Superior temporal gyrus (tissue), 1 donor: ENCODE data around the gene ANAPC2.
"Not testable (repeated sequence)": the region's sequence is repeated elsewhere in the genome, so short reads cannot be mapped to it uniquely, and the experiment has no call there.

Experiments used
- DNase-seq: peaks from one replicate; pipeline ENCODE4 v3.0.0-alpha.2; 2016; ENCODE audit errors: extremely low spot score

The ANAPC2 gene

DNA sequence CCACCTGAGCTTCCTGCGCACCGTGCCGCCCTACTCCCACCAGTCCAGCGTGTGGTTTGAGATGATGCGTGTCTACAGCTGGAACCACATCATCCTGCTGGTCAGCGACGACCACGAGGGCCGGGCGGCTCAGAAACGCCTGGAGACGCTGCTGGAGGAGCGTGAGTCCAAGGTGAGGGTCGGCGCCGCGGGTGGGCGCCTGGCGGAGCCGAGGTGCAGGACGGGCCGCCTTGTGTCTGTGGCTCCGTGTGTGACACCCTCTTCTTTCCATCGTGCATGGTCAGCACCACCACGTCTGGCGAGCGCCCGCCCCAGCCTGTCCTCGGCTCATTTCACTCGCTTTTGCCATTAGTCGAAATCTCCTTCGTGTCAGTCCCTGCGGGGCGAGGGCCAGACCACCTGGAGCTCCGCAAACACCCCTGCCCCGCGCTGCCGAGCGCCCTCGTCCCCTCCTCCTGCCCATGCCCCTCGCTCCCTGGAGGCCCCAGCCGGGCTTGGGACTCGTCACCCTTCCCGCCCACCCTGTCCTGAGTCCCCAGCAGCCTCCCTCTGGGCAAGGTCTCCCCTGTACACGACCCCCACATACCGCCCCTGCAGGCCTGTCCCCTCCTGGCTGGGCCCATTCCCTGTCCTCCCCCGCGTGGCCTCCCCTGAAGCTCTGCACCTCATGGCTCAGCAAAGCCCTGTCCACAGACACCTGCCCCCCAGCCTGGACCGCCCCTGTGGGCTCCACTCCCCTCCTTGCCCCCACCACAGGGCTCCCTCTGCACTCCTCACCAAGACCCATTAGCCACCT lies 42.4 kb downstream of the ANAPC2 start:
- no peak for DNase-seq

DNA sequence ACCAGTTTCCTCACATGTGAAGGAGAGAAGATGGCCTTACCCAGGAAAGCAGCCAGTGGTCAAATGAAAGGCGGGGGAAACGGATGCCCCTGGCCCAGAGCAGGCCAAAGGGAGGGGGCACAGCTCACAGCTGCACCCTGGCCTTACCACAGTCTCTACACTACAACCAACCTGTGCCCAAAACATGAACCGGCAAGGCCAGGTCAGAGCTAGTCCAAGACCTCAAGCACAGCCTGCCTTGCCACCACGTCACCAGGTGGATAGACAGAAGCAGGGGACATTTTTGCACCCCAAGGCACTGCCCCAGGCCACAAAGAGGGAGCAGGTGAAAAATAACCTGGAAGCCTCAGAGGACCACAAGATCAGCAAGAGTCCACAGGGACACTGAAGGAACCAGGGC lies 44.9 kb downstream of the ANAPC2 start:
- no peak for DNase-seq

DNA sequence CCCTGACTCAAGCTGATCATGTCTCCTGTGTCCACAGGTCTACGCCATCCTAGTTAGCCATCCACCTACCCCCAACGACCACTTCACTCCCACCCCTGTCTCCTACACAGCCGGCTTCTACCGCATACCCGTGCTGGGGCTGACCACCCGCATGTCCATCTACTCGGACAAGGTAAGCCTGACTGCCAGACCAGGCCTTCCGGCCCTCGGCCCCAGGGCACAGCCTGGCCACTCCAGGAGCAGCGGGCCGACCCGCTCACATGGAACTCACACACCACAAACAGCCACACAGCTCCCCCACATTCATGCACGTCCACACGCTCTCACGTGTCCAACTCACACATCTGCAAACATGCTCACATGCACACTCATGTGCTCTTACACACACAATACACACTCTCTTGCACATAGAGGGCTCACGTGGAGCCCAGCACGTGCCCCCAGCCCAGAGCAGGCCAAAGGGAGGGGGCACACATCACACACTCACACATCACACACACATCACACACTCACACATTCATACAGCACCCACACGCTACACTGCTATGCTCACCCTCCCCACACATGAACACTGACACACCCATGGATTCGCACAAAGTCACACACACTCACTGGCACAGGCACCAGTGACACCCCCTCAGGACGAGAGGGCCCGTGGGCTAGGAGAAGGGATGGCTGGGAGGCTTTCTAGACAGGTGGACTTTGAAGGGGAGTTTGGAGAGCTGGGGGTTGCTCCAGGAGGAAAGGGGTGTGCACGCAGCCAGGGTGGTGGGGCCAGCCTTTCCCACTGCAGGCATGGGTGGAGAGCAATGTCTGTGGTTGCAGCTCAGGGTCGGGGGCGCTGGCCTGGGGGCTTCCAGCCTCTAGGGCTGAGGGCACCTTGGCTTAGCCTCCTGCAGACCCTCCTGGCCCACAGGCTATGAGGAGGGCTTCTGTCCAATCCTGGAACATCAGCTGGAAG lies 46.1 kb downstream of the ANAPC2 start:
- no peak for DNase-seq

DNA sequence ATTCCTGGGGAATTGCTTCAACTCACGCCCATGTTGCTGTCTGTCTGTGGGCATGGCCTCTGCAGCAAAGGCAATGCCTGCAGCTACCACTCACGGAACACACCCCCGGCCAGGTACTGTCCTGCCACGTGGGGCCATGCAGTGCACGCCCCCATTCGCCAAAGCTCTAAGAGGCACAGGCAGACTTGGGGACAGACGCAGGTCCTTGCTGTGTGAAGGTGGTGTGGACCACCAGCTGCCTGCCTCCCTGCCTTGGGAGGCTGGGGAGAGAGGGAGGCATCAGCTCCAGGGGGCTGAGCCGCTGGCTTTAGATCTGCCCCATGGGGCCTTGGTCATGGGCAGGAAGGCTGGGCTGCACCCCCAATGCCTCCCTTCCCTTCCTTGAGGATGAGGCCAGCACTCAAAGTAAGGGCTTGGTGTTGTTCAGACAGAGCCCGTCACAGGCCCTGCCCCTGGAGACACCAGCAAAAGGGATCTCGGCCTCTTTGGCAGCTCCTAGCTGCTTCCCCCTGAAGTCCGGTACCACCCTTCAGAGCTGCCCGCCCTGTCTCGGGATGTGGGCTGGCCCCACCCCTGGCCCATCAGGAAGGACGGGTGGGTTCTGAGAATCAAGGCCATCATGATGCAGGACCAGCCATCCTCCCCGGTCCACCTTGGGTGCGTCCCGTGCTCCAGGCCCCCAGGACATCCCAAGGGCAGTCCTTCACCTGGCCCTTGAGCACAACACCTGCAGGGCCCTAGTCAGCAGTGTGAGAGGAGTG lies 47.1 kb downstream of the ANAPC2 start:
- no peak for DNase-seq

DNA sequence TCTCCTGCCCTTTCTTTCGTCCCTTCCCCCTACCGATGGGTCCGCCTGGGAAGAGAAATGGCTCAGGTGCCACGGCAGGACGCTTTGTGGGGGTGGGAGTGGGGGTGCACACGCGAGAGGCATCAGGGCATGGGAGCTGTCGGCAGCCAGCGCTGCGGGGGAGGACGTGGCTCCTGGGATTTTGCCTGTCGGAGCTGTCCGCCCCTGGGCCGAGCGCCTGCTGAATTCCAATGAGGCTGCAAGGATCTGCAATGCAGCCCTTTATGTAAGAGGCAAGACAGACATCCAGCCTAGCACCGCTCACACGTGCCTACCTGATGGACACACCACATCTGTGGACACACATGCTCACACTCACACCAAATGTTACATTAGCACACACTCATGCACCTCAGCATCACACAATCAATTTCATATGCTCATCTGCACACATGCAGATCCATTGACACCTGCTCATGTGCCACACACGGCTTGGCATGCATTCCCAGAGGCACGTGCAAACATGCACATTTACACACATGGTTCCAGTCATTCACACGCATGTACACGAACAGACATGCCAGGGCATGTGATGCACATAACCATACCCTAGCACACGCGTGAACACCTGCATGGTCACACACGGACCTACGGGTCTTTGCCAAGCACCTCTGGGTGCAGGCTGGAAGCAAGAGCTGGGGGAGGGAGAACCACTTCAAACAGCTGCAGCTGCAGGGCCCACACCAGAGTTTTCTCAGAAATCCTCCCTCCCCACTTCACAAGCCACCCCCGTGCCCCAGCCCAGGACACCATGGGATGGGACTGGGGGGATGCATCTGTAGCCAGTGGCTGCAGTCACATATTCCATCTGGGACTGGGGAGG lies 48.0 kb downstream of the ANAPC2 start:
- DNase-seq = peak; percentile 63

DNA sequence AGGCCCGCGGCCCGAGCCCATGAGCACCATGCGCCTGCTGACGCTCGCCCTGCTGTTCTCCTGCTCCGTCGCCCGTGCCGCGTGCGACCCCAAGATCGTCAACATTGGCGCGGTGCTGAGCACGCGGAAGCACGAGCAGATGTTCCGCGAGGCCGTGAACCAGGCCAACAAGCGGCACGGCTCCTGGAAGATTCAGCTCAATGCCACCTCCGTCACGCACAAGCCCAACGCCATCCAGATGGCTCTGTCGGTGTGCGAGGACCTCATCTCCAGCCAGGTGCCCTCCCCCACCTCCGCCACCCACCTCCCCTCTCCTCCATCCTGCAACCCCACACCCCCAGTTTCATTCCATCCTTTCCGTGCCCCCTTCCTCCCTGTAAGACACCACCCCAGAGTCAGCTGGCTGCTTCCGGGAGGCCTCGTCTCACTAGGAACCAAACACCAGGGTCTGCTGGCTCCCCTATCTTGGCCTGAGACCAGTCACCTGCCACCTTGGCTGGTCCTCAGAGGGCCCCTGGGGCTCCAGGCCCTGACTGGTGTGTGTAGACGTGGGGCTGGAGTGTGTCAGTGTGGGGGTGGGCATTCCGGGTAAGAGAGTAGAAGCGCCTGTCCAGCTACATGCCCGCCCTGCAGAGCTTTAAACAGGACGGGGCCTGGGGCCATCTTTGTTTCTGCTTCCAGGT lies 48.8 kb downstream of the ANAPC2 start:
- no peak for DNase-seq

DNA sequence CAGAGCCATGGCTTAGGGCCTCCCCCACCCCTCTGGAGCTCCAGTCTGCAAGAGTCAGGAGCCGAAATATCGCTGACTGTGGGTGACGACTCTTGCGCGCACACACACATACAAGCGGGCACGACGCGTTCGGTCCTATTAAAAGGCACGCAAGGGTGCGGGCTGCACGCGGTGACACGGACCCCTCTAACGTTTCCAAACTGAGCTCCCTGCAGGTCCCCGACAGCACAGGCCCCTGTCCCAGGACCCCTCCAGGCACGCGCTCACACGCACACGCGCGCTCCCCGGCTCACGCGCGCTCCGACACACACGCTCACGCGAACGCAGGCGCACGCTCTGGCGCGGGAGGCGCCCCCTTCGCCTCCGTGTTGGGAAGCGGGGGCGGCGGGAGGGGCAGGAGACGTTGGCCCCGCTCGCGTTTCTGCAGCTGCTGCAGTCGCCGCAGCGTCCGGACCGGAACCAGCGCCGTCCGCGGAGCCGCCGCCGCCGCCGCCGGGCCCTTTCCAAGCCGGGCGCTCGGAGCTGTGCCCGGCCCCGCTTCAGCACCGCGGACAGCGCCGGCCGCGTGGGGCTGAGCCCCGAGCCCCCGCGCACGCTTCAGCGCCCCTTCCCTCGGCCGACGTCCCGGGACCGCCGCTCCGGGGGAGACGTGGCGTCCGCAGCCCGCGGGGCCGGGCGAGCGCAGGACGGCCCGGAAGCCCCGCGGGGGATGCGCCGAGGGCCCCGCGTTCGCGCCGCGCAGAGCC lies 49.5 kb downstream of the ANAPC2 start, which contains the start of gene GRIN1:
Gene GRIN1, plus strand, starts transcription at position 433 of the 746 bp plus-strand sequence. CDS start 333 bp downstream, outside the sequence.
- peak; percentile 35 for DNase-seq

DNA sequence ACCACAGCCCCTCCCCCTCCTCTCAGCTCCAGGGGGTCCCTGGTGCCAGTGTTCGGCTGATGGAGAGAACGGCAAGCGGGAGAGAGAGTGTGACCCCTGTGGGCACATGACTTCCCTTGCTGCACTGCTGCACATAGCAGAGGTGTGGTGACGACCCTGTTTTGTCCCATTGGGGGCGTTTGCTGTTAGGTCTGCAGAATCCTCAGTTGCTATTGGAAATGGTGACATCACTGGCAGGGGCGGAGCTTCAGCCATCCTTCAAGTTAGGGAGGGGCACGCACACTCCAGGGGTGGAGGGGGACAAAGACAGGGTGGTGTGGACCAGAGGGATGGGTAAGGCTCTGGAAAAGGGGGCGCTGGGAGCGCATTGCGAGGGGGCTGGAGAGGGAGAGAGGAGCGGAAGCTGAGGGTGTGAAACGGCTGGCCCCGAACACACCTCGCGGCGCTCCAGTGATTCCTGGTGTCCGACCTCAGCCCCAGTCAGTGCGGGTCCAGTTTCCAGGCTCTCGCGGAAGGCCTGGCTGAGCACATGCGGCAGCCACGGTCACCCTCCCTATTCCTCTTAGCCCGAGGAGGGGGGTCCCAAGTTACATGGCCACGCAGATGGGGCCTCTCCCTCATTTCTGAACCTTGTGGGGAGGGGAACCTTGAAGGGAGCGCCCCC lies 50.2 kb downstream of the ANAPC2 start:
- DNase-seq = peak; percentile 67

DNA sequence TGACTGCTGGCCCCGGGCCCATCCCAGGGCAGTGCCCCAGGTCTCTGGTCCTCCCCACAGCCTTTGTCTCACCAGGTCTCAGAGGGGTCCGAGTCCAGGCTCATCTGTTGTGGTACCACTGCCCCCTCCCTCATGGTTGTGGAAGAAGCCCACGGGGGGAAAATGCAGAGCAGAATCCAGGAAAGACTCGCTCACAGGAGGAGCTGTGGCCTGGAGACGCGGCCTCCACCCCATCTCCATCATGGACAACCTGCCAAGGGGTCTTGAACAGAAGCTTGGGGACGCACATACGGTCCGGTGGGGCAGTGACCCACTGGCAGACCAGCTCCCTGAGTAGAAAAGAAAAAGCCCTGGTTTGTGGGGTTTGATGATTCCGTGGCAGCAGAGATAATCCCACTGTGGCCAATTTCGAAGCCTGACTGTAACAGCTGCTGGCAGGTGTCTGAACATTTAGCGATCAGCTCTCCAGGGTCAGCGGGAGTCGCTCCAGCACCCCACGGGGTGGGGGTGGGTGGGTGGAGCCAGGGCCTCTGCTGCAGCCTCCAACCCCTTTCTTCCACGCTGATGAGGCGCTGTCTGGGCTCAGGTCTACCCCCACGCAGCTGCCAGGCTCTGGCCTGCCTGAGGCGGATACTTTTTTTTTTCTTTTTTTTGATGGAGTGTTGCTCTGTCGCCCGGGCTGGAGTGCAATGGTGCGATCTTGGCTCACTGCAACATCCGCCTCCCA lies 51.3 kb downstream of the ANAPC2 start:
- DNase-seq = no peak

DNA sequence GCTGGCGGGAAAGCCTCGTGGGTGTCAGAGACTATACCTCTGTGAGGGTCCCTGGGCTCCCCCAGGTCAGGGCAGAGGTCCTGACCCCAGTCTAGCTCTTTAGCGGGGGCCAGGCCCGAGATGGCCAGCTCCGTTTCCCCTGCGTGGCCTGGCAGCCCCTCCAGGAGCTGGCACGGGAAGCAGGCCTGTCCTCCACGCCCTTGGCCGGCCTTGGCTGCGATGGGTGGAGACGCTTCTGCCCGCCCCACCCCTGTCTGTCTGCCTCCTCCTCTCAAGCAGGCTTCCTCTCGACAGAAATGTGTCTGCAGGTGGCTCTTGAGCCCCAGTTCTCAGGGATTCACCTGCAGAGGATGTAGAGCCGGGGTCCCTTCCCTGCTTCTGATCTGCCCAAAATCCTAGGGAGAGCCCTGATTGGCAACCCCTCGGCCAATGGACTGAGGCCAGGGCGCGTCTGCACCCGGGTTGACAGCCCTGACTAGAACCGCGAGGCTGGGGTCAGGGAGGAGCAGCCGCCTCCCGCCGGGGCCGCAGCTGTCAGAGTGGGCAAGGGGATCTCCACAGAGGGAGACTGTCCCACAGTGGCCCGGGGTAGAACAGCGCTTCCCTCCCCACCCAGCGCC lies 52.0 kb downstream of the ANAPC2 start:
- DNase-seq = no peak

DNA sequence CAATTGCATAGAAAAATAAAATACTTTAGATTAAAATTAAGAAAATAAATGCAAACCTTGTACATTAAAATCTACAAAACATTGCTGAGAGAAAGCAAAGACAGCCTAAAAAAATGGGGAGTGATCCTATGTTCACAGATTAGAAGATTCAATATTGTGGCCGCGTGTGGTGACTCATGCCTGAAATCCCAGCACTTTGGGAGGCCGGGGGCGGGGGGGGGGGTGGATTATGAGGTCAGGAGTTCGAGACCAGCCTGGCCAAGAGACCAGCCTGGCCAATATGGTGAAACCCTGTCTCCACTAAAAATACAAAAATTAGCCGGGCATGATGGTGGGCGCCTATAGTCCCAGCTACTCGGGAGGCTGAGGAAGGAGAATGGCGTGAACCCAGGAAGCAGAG lies 53.2 kb downstream of the ANAPC2 start:
- DNase-seq = not testable (repeated sequence)

DNA sequence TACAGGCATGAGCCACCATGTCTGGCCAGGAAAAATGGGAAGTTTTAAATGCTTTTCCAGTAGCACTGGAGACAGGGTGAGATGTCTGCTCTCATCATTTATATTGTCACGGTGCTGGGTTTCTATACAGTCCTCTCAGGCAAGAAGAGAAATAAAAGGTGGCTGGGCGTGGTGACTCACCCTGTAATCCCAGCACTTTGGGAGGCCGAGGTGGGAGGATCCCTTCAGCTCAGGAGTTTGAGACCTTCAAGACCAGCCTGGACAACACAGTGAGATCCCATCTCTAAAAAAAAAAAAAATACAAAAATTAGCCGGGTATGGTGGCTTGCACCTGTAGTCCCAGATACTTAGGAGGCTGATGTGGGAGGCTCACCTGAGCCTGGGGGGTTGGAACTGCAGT lies 54.2 kb downstream of the ANAPC2 start:
- no peak for DNase-seq

DNA sequence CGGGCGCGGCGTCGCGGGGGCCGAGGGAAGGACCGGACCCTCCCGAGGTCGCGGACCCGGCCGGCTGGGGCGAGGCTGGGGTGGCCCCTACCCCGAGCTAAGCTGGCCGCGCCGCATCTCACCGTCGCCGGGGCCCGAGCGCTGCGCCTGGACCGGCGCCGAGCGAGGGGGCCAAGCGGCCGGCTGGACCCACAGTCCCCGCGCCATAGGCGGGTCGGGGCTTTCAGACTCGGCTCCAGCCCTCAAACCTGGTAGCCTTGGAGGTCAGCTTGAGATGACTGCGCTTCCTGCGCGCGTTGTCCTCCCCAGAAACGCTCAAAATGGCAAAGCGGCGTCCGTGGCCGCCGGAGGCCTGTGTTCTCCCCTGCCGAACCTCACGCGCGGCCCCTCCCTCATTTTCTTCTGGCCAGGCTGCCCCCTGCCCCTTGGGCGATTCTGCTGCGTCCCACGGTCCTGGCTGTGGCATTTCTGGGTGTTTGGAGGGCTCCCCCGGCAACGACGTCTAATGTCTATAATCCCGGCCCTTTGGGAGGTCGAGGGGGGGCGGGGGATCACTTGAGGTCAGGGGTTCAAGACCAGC lies 58.1 kb downstream of the ANAPC2 start:
- no peak for DNase-seq

DNA sequence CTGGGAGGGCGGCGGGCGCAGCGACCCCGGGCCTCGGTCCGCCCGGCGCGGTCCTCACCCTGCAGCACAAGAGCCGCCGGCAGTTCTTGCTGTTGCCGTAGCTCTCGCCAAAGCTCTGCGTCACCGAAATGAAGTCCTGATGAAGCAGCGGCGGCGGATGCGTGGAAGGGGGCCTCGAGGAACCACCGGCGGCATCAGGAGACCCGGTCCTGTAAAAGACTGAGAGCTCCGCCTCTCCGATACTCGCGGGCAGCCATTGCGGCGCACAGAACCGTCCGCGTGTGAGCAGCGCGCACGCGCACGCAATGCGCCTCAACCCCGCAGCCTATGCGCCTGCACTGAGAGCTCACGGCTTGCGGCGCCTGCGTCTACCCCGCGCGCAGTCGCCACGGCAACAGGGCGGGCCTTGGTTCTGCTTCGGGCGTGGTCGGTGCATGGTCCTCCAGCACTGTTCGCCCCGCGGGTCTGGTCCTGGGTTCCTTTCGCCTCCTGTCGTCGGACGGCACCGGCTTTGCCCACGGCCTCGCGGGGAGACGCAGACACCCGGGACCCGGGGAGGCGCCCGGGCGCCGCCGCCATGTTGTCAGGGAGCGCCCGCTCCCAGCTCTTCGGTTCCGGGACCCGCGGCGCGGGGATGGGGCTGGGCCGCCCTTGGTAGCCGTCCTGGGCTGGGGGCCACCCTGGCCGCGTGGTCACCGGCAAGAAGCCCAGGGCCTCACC lies 58.7 kb downstream of the ANAPC2 start:
- peak; percentile 87 for DNase-seq

DNA sequence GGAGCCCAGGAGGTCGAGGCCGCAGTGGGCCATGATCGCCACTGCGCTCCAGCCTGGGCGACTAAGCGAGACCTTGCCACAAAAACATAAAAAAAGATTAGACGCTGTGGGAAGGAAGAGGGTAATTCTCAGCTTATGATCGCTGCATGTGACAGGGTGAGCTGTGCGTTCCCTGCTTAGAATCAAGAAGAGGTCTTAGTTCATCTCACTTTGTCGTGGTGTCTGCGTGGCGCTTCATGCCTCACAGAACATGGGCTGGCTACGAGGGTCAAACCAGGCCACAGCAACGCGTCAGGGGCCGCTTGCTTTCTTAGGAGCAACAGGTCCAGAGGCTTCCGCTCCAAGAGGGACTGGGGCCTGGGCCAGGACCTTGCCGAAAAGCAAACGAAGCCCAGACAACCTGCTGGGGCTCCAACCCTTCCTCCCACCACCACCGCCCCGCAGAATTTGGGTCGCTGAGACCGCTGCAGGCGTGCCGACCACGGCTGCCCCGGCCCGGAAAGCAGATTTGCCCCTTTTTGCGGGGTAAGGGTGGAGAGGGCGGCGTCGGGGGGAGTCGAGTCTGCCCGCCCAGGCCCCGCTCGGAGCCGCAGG lies 59.4 kb downstream of the ANAPC2 start:
- no peak for DNase-seq

DNA sequence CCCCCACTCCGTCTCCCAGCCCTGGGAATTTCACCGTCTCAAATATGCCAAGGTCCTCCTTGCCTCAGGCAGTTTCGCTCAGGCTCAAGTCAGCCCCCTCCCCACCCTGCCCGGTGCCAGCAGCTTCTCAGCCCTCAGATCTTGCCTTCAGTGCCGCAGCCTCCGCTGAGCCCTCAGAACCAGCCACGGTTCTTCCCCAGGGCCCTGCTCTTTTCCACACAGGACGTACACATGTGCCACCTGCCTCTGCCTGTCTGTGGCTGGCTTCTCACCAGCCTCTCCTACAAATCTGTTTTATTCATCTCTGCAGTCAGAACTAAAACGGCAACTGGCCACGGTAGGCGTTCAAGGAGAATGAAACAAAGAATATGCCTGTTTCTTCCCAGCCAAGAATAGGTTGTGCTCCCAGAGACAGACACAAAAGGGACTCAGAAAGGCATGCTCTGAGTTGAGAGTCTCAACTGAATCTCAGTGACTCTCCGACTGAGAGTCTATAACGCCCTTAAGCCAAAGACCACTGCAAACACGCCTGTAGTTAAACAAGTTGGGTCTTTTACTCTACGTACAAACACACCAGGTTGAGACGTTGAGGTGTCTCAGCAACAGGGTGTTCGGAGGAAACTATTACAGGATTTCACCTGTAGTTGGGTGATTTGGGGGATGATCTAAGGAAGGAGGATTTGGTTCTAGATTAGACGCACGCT lies 60.0 kb downstream of the ANAPC2 start:
- DNase-seq = no peak
